ENCODE data around the gene P2RX5.

The P2RX5 gene

DNA sequence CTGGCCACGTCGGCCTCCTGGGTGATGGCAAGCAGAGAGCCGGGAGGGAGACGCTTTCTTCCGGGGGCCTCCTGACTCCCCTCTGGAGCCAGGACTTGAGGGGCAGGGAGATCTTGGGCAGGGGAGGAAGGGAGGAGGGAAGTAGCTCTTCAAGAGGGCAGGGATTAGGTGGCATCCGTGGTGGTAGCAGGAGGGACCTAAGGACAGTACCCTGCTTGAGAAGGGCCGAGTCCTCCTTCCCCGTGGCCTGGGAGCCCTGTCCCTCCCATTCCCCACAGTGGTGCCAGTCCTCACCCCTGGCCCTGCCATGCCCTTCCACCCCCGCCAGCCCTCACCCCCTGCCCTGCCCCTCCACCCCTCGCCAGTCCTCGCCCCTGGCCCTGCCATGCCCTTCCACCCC, 40.2 kb downstream of the P2RX5 start:
- DNase-seq: no peak

DNA sequence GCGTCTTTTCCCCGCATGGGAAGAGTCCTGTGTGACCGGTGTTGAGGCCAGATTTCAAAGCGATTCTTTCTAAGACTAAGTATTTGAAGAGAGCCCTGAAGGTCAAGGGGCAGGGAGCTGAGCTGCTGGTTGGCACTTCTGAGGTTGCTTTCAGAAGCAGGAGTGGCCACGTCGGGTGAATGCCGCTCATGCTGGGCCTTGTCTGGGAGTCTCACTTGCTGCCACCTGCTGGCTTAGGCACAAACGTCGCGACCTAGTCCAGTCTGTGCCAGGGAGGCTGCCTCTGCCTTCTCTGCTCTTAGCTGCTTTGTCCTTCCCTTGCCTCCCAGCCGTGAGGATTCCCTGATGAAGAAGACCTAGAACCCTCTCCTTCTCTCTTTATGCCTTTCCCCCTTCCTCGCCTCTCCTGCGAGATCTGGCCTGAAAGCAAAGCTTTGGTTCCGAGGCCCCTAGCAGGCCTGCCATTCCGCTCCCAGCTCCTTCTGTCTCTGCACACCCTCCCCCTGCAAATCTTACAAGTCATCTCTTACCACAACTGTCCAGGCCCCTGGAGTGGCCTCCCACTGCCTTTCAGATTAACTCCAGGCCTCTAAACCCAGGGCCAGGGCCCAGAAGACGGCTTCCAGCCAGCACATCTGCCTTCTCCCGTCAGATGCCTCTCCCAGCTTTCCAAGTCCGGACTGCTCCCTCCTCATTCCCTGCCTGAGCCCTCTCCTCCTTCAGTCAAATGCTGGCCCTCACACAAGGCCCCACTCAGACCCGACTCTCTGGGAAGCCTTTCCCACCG, 48.0 kb downstream of the P2RX5 start:
- DNase-seq: peak; percentile 78

DNA sequence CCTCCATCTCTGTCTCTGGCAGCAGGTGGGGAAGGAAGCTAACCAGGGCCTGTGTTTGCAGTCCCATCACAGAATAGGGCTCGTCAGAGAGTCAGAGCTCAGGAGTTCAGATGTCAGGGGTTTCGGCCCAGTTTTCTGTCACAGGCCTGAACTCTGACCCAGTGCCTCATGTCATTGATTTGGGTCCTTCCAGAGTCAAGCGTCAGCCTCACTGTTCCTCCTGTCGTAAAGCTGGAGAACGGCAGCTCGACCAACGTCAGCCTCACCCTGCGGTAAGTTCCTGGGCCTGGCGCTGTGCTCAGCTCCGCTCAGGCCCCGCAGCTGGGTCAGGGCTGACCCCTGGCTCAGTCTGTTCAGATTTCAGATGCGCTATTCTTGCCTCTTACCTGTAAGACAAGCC, 48.7 kb downstream of the P2RX5 start:
- no peak for DNase-seq

DNA sequence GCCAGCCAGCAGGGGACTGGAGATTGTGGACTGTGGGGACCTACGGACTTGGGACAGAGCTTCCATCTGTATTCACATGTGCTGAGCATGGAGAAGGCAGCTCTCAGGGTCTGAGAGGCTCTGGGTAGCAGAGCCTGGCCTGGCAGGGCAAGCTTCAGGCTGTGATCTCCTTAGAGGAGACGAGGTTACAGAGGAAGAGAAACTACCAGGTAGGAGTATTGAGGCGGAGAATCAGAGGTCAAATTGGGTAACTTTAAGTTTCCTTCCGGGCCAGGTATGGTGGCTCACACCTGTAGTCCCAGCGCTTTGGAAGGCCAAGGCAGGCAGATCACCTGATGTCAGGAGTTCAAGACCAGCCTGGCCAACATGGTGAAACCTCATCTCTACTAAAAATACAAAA, 50.6 kb downstream of the P2RX5 start:
- DNase-seq: no peak

DNA sequence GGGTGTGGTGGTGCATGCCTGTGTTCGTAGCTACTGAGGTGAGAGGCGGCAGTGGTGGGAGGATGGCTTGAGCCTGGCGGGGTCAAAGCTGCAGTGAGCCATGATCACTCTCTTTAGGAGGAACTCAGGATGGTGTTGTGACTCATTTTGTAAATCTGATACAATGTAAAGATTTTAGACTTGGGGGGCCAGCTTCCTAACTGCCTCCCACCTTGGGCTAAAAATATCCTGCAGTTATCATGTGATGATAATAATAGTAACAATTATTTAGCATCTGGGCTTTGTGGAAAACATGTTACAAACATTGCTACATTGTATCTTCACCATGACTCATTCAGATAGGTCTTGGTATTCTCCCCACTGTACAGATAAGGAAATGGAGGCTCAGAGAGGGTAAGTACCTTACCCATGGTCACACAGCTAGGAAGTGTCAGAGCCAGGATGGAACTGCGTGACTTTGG, 52.0 kb downstream of the P2RX5 start:
- no peak for DNase-seq

DNA sequence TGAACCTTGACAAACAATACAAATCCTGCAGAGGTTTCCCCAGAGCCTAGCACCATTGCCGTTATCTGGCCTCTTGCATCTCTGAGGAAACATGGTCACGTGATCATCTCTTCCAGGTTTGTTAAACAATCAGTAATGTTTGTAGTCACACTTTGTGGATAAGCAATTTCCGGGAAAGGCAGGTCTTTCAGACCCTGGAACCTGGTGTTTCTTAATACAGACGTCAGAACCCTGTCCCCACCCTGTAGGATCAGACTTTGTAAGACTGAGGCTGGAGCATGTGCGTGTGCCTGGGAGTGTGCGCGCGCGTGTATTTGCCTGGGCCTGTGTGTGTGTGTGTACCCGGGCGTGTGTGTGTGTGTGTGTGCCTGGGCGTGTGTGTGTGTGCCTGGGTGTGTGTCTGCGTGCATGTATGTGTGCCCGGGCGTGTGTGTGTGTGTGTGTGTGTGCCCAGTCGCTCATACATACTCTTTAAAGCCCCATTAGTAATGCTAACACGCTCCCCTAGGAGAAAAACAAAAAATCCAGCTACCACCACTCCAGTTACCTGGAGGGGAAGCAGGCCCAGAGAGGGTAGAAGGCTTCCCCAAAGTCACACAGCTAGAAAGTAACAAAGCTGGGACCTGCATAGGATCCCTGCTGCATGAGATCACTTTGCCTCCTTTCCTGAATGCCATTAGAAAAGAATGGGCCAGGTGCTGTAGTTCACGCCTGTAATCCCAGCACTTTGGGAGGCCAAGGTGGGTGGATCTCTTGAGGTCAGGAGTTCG, 54.1 kb downstream of the P2RX5 start:
- no peak for DNase-seq

DNA sequence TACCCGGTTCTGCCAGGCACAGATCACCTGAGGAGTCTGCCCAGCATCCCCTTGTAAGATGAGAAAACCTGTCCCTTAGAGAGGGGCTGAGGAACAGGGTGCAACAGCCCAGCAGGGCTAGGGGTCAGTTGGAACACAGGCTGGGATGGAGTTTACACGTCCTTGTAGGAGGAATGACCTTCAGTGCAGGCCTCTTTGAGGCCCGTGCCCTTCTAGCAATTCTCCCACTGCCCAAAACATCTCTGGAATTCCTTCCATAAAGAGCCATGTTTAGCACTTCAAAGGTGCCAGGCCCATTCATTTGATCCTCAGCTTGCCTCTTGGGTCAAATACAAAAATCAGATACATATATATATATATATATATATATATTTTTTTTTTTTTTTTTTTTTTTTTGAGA, 54.9 kb downstream of the P2RX5 start:
- no peak for DNase-seq

GRCh38 chr17:3639981-3640596, 55.9 kb downstream of the P2RX5 start:
- DNase-seq: peak; percentile 35

- peak; percentile 39 for DNase-seq
These were observed 59.0 kb downstream of the P2RX5 start for GRCh38 chr17:3636908-3637373.

GRCh38 chr17:3636154-3636907, 59.6 kb downstream of the P2RX5 start, which contains the start of the genes CTNS and SHPK:
Gene CTNS, plus strand, starts transcription at chr17:3636760. Its CDS starts 3,447 bp downstream, at chr17:3640207.
Gene SHPK, minus strand, starts transcription at chr17:3636250. Its CDS starts 31 bp downstream, at chr17:3636219.
- peak; percentile 97 for DNase-seq

DNA sequence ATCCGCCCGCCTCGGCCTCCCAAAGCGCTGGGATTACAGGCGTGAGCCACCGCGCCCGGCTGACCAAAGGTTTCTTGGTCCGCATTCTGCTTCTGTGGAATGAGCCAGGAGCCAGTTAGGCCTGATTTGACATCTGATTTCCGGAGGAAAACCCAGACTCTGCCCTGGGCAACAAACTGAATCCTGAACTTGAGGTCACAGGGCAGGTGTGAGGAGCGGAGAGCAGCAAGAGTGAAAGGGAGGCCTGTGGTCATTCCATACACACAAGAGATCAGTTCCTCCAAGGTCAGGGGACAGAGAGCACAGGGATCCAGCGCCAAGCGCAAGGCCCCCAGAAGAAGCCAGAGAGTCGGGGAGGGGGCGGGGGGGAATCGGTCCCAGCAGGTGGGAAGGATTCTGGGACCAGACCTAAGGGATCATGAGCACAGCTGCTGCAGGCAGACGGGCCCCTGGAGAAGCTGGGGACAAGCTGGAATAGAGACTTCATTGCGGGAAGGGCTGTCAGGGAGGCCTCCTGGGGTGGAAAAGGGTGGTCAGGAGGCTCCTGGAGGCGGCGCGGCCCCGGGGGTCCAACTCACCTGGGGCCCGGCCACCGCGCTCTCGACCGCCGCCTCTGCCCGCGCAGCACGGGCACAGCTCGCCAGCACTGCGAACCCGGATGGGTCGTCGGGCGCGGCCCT, 60.3 kb downstream of the P2RX5 start:
- peak; percentile 56 for DNase-seq

- no peak for DNase-seq
These were observed 63.7 kb downstream of the P2RX5 start for GRCh38 chr17:3632287-3632686.

DNA sequence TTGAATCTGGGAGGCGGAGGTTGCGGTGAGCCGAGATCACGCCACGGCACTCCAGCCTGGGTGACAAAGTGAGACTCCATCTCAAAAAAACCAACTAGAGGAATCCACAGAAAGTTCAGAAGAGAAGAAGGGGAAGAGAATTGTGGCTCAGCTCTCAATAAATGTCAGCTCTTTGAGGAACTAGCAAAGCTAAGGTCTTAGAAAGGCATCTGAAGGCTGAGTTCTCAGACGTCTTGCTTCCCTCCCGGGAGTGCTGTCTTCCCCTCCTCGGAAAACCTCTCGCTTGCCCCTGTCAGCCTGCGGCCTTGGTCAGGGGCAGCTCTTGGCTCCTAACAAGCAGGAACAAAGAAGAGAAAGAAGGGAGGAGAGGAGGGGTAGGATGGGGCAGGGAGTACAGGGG, 65.2 kb downstream of the P2RX5 start:
- DNase-seq: no peak

GRCh38 chr17:3627769-3628167, 68.2 kb downstream of the P2RX5 start:
- DNase-seq: no peak

DNA sequence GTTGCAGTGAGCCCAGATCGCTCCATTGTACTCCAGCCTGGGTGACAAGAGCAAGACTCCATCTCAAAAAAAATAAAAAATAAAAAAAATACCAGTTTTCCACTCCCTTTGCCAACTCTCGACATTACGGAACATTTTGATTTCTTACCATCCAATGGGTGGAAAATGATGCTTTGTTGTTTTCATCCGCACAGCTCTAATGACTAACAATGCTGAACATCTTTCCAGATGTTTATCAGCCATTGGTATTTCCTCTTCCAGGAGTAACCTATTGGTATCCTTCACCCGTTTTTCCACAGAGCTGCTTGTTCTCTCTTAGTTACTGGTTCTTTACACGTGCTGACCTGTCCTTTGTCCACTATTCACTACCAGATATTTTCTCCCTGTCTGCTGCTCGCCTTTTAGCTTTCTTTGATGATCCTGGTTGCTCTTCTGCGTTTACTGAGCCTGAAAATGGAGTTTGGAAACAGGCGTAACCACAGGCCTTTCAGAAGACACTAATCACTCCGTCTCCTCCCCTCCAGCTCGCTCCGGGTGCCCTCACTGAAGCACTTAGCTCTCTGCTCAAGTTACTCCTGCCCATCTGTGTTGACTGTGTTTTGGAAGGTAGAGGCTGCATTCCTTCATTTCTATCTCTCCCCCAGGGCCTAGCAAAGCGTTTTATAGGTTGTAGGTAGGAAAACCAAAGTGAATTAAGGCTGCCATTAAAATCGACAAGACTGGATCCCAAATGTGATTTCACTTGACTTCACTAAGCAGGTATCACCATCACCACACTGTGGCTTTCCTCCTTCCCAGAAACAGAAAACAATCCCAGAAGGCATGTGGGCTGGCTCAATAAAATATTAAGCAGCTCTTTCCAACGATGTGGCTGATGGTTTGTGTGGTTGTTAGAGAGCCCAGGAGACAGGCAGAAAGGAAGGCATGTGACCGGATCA, 68.9 kb downstream of the P2RX5 start:
- no peak for DNase-seq

Data from DMS53 (cell line).